Peyer's patch (tissue), 4 donors: Measurements from ENCODE around the gene ASZ1.

Experiments used
- POLR2A ChIP-seq, 2 donors: fragments of 450-650 bp; IDR thresholded peaks; one replicate each; pipeline ENCODE4 v1.5.1; 2017; ENCODE audit warnings: antibody characterized with exemption in 2 of 2, mild to moderate bottlenecking in 2 of 2, moderate library complexity in 2 of 2
- TF ChIP-seq, protein P1 (sequence below), 6 experiments: fragments of 450-650 bp in 4 of 6; fragments of 200-600 bp in 2 of 6; sonication (generic) in 1 of 6; IDR thresholded peaks; one replicate each; pipeline ENCODE4 v1.5.1; 2017 to 2019; ENCODE audit warnings: antibody characterized with exemption in 6 of 6, mild to moderate bottlenecking in 3 of 6, moderate library complexity in 1 of 6

DNA sequence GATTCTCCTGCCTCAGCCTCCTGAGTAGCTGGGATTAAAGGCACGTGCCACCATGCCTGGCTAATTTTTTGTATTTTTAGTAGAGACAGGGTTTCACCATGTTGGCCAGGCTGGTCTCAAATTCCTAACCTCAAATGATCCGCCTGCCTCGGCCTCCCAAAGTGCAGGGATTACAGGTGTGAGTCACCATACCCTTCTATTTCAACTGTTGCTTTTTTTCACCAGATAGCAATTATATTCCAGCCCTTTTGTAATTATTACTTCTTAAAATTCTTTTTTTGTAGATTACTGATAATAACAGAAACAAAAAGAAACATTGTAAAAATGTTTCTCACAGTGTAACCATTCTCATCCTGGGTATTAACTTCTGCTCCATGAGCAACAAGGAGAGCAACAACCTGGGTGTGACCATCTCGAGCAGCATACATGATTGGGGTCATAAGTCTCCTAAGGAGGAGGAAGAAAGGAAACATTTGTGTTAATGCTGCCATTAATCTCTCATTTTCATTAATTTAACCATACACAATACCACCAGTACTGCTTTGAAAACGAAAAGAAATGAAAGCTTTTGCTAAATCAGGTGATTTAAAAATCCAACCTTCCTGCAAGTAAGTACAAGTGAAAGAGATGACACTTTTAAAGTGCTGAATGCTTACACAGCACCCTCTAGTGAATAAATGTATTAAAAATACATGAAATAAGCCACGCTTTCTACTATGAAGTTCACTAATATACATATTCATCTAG, 41.8 kb downstream of the ASZ1 start:
- TF ChIP-seq, protein P1, sequence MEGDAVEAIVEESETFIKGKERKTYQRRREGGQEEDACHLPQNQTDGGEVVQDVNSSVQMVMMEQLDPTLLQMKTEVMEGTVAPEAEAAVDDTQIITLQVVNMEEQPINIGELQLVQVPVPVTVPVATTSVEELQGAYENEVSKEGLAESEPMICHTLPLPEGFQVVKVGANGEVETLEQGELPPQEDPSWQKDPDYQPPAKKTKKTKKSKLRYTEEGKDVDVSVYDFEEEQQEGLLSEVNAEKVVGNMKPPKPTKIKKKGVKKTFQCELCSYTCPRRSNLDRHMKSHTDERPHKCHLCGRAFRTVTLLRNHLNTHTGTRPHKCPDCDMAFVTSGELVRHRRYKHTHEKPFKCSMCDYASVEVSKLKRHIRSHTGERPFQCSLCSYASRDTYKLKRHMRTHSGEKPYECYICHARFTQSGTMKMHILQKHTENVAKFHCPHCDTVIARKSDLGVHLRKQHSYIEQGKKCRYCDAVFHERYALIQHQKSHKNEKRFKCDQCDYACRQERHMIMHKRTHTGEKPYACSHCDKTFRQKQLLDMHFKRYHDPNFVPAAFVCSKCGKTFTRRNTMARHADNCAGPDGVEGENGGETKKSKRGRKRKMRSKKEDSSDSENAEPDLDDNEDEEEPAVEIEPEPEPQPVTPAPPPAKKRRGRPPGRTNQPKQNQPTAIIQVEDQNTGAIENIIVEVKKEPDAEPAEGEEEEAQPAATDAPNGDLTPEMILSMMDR (IDR thresholded peaks at IDR 0.05), result peak in 4 of 6 experiments; percentile 16 to 53 (median 46)
- no peak for TF ChIP-seq POLR2A (IDR thresholded peaks at IDR 0.05)
